HG03469 (cell line): Measurements from ENCODE around the gene ANP32B.

ENCODE experiments used
- ATAC-seq: cut with Tn5 transposase; IDR thresholded peaks from one replicate; pipeline ENCODE4 v1.9.1; 2021; ENCODE audit warnings: mild to moderate bottlenecking, moderate library complexity, moderate number of reproducible peaks; ENCODE audit not compliant: unreplicated experiment

Gene ANP32B

GRCh38 chr9:98021306-98022040 is 38.3 kb downstream of the ANP32B start:
- no peak for ATAC-seq

DNA sequence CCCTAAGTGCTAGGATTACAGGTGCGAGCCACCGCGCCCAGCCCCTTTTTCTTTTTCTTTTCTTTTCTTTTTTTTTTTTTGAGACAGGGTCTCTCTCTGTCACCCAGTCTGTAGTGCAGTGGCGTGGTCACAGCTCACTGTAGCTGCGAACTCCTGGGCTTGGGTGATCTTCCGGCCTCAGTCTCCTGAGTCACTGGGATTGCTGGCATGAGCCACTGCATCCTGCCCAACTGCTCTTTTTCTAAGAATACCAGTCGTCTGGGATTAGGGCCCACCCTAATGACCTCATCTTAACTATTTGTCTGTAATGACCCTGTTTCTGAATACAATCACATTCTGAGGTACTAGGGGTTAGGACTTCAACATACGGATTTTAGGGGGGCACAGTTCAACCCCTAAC is 39.3 kb downstream of the ANP32B start:
- no peak for ATAC-seq

DNA sequence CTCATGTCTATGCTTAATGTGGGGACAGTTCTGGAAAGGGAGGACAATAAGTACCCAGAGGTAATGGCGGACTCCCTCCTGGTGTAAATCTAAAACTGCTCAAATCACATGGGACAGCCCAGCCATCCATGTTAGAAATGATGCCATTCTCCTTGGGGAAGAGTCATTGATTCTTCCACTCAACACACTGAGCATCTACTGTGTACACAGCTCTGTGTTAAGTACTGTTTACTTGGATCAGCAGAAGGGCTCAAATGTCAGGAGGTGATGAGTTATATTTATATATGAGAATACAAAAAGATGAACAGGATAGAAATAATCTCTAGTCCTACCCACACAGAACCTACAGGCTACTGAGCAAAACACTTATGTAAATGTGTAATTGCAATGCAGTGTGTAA is 41.6 kb downstream of the ANP32B start:
- no peak for ATAC-seq

DNA sequence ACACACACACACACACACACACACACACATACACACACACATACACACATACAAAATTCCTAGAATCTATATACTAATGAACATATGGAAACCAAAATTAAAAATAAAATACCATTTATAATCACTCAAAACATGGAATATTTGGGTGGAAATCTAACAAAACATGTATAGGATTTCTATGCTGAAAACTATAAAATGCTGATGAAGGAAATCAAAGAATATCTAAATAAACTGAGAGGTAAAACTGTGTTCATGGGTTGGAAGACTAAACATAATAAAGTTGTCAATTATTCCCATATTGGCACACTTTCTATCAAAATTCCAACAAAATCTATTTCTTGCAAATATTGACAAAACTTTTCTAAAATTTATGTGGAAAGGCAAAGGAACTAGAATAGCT is 48.0 kb downstream of the ANP32B start:
- ATAC-seq: no peak

- no peak for ATAC-seq
Measured at GRCh38 chr9:98031935-98032334, 48.8 kb downstream of the ANP32B start.

DNA sequence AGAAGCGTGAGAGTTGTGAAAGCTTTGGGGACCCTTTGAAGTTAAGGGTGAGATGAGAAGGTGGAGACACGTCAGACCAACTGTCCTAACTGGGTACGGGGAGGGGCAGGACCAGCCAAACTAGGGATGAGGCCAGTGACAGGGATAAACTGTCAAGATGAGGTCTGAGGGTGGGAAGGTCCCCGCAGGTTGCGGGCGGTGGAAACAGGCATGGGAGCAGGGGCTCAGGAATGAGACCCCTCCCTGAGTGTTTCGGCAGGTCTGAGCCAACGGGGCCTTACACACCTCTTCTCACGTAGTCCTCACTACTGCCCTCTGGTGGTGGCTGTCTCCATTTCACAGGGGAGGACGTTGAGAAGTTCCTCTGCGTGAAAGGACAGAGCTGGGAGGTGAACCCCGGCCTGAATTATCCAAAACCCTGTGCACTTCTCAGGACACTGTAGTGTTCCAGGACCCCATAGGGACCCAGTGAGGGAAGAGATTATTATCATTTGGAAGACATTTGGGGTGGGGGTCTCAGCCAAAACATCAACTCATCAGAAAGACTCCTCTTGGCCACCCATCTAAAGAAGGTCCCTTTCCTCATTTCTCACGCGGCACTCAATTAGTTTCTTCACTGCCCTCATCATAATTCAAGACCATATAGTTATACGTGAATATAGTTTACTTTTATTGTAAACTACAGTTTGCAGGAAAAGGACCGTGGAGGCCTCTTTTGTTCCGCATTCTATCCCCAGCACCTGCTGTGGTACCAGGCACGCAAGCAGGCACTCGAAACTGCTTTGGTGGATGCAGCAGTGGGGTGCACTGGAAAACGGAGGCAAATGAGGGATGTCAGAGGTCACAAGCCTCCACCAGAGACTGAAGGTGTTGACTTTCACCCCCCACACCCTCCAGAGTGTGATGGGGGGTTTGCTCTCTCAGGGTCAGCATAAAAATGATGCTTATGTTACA is 51.7 kb downstream of the ANP32B start:
- no peak for ATAC-seq

GRCh38 chr9:98037357-98037756 is 54.2 kb downstream of the ANP32B start:
- ATAC-seq: no peak

- no peak for ATAC-seq
Measured at GRCh38 chr9:98038958-98039357, 55.8 kb downstream of the ANP32B start.

GRCh38 chr9:98039607-98040017 is 56.5 kb downstream of the ANP32B start:
- ATAC-seq: no peak

- ATAC-seq: no peak
Measured at GRCh38 chr9:98040212-98040611, 57.1 kb downstream of the ANP32B start.

GRCh38 chr9:98043915-98044314 is 60.8 kb downstream of the ANP32B start:
- ATAC-seq: no peak

DNA sequence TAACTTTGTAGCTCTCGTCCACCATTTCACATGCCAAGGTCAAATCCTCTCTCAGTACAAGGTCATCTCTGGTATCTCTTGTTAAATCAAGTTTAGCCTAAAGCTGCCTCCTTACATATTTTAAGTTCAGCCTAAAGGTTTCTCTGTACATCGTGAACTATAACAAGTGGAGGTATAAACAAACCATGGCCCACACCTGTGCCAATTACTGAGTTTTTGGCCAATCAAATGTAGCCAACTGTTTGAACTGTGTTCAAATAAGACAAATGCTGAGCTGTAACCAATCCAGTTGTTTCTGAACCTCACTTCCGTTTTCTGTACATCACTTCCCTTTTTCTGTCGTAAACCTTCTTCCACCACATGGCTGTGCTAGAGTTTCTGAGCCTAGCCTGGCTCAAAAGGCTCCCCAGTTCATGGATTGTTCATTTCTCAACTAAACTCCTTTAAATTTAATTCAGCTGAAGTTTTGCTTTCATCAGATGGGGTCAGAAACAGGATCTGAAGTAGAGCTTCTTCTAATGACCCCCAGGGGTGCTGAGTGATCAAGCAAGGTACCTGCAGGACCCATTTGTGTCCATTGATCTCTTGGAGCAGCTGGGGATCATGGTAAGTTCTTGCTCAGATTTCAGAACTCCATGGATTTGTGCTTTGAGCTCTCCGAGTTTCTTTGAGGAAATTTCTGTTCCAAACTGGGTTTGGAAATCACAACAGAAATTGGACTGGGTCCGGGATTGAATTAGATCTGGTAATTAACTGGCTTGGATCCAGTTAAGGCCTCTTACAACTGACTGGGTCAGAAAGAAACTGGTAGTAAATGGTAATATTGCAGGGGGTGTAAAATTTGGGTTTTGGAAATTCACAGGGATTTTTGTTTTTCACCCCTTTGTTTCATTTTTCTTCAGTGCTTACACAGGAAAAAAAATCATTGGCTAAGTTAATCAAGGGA is 62.4 kb downstream of the ANP32B start:
- peak; percentile 80 for ATAC-seq

GRCh38 chr9:98046180-98046543 is 63.0 kb downstream of the ANP32B start:
- no peak for ATAC-seq

DNA sequence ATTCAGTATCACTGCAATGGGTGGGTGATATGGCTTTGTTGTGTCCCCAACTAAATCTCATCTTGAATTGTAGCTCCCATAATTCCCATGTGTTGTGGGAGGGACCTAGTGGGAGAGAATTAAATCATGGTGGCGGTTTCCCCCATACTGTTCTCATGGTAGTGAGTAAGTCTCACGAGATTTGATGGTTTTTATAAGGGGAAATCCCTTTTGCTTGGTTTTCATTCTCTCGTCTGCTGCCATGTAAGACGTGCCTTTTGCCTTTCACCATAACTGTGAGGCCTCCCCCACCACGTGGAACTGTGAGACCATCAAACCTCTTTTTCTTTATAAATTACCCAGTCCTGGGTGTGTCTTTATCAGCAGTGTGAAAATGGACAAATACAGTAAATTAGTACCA is 63.9 kb downstream of the ANP32B start:
- no peak for ATAC-seq

DNA sequence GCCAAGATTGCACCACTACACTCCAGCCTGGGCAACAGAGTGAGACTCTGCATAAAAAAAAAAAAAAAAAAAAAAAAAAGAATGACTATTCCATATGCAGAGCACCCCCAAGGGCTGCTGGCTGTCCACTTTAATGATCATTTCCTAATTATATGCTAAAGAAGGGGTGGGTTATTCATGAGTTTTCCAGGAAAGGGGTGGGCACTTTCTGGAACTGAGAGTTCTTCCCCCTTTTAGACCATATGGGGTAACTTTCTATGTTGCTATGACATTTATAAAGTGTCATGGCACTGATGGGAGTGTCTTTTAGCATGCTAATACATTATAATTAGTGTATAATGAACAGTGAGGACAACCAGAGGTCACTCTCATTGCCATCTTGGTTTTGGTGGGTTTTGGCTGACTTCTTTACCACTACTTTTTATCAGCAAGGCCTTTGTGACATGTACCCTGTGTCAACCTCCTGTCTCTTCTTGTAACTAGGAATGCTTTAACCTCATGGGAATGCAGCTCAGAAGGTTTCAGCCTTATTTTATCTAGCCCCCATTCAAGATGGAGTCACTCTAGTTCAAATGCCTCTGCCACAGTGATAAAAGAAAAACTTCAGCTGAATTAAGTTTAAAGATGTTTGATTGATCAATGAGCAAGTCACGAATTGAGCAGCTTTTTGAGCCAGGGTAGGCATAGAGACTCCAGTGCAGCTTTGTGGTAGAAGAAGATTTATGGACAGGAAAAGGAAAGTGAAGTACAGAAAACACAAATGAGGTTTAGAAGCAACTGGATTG is 66.3 kb downstream of the ANP32B start:
- no peak for ATAC-seq

DNA sequence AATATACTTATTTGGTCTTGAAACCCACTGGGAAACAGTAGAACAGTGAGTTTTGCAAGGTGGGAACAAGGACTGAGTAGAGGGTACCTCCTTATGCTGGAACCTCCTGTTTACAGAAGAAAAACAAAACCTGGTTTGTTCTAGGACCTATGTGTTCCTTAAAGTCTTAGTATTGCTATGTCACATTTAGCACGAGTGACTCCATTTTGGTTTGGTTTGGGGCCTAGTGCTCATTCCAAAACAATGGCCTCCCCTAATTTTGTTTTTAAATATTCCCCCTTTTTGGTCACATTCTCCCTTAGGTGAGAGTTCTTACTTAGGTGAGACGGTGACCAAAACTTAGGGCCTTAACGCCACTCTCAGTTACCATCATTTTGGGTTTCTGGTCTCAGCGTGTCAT is 67.2 kb downstream of the ANP32B start:
- no peak for ATAC-seq

- no peak for ATAC-seq
Measured at GRCh38 chr9:98054376-98054951, 71.3 kb downstream of the ANP32B start.

GRCh38 chr9:98056269-98057137 is 73.4 kb downstream of the ANP32B start, which contains the start of gene NANS:
NANS (plus strand) TSS chr9:98056732; CDS start chr9:98056809, 77 bp downstream.
- ATAC-seq: peak; percentile 82
